SJCRH30 (cell line): ENCODE measurements around the gene RAB17. TPM values are rescaled to one million over a fixed set of nuclear protein-coding genes. Genes with fewer than 3 reads are reported as not detected.

Experiments
- DNase-seq, 2 experiments: peaks; one replicate each; pipeline ENCODE4 v3.0.0-alpha.2; 2015 to 2020
- H3K27ac ChIP-seq: fragments of 250-450 bp; sonication (Bioruptor Pico); 2 replicates; pipeline ENCODE4 v1.5.1; 2020; ENCODE audit warnings: mild to moderate bottlenecking, moderate library complexity
- H3K27me3 ChIP-seq: fragments of 250-450 bp; sonication (Bioruptor Pico); 2 replicates; pipeline ENCODE4 v1.5.1; 2020; ENCODE audit warnings: mild to moderate bottlenecking, moderate library complexity
- H3K36me3 ChIP-seq: fragments of 250-450 bp; sonication (Bioruptor Pico); 2 replicates; pipeline ENCODE4 v1.5.1; 2020; ENCODE audit warnings: mild to moderate bottlenecking, moderate library complexity
- H3K4me1 ChIP-seq: fragments of 250-450 bp; sonication (Bioruptor Pico); 2 replicates; pipeline ENCODE4 v1.5.1; 2020; ENCODE audit warnings: mild to moderate bottlenecking, moderate library complexity
- H3K4me3 ChIP-seq: fragments of 250-450 bp; sonication (Bioruptor Pico); 2 replicates; pipeline ENCODE4 v1.5.1; 2020; ENCODE audit warnings: mild to moderate bottlenecking, moderate library complexity
- H3K9me3 ChIP-seq: fragments of 250-450 bp; sonication (Bioruptor Pico); replicated peaks from 2 replicates; pipeline ENCODE4 v1.5.1; 2020; ENCODE audit warnings: mild to moderate bottlenecking, moderate library complexity
- total RNA-seq: library from RNA; depleted of rRNA; stranded (reverse); fragments of >200 nt; shearing (Covaris generic); gene quantifications from 2 replicates; pipeline ENCODE4 v1.2.3, GENCODE V29; 2014; rRNA removed

The RAB17 gene
- total RNA-seq, 1 experiment from 2014 or later, result 3.4 TPM

- Histone ChIP-seq H3K36me3 (no peaks in the 10 kb centered on the region), H3K9me3 (no peaks in the 10 kb centered on the region), H3K4me3 (no peak overlapping the region), H3K4me1 (no peaks in the 10 kb centered on the region), H3K27me3 (no peaks in the 10 kb centered on the region; the same call in 1 of the 2 replicates), H3K27ac (no peak overlapping the region)
- no peak for DNase-seq
Measured at GRCh38 chr2:237525559-237526157, 64.9 kb downstream of the RAB17 start.

GRCh38 chr2:237524631-237525030 is 65.9 kb downstream of the RAB17 start:
- Histone ChIP-seq H3K27ac (no peak overlapping the region), H3K4me1 (no peaks in the 10 kb centered on the region), H3K4me3 (no peak overlapping the region), H3K27me3 (peaks cover under 1% of the 10 kb centered on the region; the same call in 1 of the 2 replicates), H3K9me3 (no peaks in the 10 kb centered on the region), H3K36me3 (no peaks in the 10 kb centered on the region)
- DNase-seq, result no peak

Other genes with a start within 250 kb of the RAB17 start
- 0.04 TPM in 1 of 2 replicates, not detected in the other for gene COL6A3, start 176.6 kb downstream of the RAB17 start, total RNA-seq
- gene MLPH, start 103.5 kb downstream of the RAB17 start, total RNA-seq, result 0.14 TPM in 1 of 2 replicates, not detected in the other
- not detected in 2 replicates for gene PRLH, start 24.2 kb downstream of the RAB17 start, total RNA-seq
- gene LRRFIP1, start 36.9 kb upstream of the RAB17 start, total RNA-seq, result 53.3 and 61.5 TPM in 2 replicates
- 0.15 and 0.28 TPM in 2 replicates for gene RBM44, start 208.0 kb upstream of the RAB17 start, total RNA-seq